Measurements from ENCODE around the gene HIP1R.

DNA sequence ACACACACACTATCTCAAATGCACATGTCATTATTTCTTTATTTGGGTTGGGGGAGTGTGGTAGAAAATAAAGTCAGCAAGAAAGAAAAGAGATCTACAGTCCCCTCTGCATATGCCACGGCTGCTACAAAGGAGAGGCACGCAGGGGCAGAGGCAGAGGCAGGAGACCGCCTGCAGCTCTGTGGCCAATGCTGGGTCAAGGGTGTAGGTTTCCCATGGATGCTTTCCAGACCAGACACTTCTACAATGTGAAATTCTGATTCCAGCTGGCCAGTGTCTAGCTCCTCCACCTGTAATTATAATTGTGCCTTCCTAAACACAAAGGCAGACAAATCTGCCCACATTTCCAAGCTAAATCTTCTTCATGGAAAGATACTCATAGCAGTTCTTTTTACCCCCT is 41.5 kb downstream of the HIP1R start:
- TF ChIP-seq, protein P1, sequence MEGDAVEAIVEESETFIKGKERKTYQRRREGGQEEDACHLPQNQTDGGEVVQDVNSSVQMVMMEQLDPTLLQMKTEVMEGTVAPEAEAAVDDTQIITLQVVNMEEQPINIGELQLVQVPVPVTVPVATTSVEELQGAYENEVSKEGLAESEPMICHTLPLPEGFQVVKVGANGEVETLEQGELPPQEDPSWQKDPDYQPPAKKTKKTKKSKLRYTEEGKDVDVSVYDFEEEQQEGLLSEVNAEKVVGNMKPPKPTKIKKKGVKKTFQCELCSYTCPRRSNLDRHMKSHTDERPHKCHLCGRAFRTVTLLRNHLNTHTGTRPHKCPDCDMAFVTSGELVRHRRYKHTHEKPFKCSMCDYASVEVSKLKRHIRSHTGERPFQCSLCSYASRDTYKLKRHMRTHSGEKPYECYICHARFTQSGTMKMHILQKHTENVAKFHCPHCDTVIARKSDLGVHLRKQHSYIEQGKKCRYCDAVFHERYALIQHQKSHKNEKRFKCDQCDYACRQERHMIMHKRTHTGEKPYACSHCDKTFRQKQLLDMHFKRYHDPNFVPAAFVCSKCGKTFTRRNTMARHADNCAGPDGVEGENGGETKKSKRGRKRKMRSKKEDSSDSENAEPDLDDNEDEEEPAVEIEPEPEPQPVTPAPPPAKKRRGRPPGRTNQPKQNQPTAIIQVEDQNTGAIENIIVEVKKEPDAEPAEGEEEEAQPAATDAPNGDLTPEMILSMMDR (IDR thresholded peaks at IDR 0.05), result no peak
- TF ChIP-seq EP300 (IDR thresholded peaks at IDR 0.05) (no peak), POLR2A (IDR thresholded peaks at IDR 0.05) (no peak), POLR2AphosphoS5 (IDR thresholded peaks at IDR 0.05) (no peak)

Measured in sigmoid colon (tissue), 4 donors.